HG03175 (cell line): ENCODE measurements around the gene UBE2D2.
"Not testable (repeated sequence)": the region's sequence is repeated elsewhere in the genome, so short reads cannot be mapped to it uniquely, and the experiment has no call there.

Source experiments
- ATAC-seq: cut with Tn5 transposase; IDR thresholded peaks from one replicate; pipeline ENCODE4 v1.9.1; 2021; ENCODE audit warnings: mild to moderate bottlenecking, moderate library complexity; ENCODE audit not compliant: unreplicated experiment

The UBE2D2 gene

DNA sequence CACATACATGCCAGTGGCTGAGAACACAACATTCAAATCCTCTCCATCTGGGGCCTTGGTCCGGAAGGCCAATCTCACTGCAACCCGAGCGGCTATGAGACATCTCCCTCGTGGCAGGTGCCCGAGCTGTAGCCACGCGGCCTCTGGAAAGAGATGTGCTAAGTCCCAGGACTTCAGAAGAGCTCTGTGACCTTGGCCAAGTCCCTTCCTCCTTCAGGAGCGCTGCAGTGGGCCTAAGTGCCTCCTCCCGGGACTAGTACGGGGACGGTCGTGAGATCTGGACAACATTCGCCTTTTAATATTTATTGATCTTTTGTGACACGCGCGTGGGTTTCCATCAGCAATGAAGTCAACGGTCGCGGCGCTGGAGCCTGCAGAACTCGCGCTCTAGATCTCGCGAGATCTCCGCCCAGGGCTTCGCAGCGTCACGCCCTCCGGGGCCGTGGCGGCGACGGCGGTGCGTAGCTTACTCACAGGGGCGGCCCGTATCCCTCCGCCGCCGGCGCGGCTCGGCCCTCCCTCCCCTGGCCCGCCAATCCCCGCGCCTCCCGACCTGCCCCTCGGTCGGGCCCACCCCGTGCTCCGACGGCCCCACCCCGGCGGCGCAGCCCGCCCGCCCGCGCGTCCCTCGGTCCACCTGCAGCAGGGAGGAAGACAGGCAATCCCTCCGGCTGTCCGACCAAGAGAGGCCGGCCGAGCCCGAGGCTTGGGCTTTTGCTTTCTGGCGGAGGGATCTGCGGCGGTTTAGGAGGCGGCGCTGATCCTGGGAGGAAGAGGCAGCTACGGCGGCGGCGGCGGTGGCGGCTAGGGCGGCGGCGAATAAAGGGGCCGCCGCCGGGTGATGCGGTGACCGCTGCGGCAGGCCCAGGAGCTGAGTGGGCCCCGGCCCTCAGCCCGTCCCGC, at the start of gene UBE2D2:
Gene UBE2D2 (plus strand): TSS at position 588 of the 903 bp plus-strand sequence. CDS start 453 bp downstream, outside the sequence.
- ATAC-seq = peak; percentile 82

DNA sequence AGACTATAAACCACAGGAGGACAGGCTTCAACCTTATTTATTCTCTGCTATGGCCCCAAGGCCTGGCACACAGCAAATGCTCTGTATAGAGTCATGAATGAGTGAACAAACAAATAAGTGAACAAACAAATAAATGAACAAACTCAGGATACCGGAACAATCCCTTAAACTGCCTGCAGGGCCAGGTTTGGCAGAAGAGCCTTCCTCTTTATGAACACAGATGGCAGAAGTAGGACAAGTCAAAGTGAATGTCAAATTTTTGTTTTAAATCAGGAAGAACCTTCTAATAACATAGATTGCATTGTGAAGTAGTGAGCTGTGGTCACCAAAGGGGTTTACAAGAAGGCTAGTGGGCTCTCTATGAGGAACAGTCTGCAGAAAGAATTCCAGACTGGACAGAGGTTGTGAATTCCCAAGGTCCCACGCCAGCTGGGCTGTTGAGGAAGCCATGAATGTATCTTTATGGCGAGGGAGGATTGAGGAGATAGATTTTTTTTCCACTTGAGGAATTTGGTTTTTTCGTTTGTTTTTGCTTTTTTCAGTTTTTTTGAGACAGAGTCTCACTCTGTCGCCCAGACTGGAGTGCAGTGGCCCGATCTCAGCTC, 48.3 kb upstream of the UBE2D2 start:
- no peak for ATAC-seq

DNA sequence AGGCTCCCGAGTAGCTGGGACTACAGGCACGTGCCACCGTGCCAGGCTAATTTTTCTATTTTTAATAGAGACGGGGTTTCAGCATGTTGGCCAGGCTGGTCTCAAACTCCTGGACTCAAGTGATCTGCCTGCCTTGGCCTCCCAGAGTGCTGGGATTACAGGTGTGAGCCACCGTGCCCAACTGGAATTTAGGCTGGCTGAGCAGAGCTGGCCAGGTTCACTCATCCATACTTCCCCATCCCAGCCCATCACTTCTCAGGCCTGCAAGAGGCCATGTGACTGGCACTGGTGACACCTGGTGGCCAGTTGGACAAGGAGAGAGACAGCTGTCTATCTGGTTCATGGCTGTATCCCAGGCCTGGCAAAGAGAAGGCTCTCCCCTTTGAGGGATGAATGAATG, 47.7 kb upstream of the UBE2D2 start:
- peak; percentile 50 for ATAC-seq

DNA sequence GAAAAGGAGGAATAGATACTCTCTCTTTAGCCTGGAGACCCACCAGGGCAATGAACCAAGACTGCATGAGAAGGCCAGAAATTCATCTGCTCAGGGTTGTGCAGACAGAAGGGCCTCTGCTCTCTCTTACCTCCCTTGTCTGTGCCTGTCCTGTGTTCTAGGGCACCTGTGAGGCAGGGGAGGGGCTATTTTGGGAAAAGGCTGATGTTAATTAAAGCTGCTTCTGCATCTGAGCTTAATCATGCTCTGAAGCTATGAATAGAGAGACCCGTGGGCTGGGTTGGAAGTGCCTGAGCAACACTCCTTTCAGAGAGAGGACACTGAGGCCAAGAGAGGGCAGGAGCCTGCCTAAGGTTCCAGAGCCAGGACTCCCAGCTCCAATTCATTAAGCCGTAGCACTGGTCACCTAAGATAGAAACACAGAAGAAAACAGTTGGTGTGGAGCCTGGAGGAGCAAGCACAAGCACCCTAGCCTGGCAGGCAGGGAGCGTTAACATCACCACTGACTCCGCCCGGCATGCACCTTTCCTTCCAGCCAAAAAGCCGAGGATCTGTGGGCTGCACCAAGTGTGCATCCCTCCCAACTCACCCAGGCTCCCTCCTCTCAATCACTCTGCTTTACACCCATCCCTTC, 47.2 kb upstream of the UBE2D2 start:
- ATAC-seq = no peak

DNA sequence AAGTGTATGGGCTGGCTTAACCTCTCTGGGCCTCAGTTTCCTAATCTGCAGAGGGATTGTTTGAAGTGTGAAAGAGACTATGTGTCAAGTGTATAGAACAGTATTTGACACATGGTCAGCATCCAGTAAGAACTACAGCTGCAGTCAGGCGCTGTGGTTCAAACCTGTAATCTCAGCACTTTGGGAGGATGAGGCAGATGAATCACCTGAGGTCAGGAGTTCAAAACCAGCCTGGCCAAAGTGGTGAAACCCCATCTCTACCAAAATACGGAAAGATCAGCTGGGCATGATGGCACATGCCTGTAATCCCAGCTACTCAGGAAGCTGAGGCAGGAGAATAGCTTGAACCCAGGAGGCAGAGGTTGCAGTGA, 46.7 kb upstream of the UBE2D2 start:
- no peak for ATAC-seq

DNA sequence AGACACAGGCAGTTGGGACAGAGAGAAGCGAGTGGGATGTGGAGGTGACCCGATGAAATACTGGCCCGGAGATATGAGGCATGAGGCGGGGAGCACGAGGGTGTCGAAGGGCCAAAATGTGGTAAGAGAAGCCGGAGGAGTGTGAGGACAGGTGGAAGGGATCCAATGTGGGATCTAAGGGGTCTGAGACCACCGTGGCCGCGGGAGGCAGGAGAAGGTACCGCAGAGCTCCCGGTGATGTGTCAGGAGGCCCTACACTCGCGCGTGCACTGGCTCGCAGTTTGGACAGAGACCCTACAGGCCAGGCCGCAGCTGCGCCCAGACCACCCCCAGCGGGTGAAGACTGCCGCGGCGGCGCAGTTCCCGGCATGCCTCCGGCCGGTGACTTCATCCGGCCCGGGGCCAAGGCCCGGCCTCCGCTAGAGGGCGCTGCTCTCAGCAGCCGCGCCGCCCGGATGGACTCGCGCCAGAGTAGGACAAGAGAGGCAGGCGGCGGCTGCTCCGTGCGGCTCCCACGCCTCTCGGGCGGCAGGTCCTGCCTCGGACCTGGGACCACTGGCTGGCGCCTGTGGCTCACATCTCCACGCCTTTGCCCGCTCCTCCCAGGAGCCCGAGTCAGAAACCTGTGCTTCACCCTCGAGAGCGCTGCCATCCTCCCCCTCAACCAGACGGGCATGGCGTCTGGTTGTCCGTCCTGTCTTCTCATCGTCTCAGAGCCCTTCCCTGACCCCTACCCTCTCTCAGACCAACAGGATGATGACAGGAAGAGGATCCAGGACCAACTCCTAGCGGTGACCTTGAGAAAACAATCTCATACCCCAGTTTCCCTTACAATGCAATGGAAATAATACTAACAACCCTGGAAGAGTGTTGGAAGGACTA, 43.2 kb upstream of the UBE2D2 start:
- ATAC-seq = peak; percentile 87

DNA sequence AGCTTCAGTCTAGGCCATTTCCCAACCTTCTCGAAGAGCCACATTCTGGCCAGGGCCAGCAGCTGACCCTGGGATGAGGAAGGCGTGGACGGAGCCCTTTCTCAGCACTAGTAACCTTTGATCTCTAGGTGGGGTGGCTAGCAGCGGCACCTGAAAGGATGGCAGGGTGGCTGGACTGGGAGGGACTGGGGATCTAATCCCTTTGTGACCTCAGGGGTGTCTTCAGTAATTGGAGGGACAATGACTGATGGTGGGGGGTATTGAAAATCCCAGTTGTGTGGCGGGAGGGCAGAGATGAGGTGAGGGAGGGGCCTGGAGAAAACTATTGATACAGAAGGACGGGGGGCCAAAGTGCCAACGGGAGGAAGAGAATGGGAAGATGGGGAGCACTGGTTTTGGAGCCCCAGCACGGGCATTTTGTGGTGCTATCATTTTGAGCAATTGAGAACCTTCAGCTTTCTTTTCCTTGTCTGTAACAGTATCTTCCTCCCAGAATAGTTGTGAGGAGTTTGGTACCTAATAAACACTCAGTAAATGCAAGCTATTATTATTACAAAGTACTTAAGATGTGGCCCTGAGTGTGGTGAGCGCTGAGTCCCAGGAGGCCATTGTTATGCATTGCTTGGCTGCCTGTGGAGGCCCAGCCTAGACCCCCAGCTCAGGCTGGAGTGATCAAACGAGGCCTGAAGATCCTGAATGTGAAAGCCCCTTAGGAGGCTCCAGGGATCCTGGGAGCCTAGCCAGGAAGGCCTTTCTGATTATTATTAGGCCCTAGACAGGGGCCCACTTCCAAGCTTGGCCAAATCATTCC, 37.3 kb upstream of the UBE2D2 start:
- ATAC-seq = no peak

DNA sequence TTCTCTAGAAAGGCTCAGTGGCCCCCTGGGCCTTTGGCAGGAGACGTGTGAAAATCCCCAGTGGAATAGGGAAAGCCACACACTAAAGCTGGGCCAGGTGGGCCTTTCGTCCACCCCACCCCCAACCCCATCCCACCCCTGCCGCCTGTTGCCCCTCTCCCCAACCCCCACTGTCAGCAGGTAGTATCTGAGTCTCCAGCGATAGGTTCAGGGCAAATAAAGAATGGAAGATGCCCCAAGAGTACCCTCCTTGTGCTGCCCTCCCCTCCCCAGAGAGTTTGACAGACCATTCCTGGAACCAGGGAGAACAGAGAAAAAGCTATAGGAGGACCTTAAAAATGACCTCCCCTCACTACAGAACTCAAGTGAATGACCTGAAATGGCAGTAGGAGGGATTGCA, 36.7 kb upstream of the UBE2D2 start:
- ATAC-seq = no peak

DNA sequence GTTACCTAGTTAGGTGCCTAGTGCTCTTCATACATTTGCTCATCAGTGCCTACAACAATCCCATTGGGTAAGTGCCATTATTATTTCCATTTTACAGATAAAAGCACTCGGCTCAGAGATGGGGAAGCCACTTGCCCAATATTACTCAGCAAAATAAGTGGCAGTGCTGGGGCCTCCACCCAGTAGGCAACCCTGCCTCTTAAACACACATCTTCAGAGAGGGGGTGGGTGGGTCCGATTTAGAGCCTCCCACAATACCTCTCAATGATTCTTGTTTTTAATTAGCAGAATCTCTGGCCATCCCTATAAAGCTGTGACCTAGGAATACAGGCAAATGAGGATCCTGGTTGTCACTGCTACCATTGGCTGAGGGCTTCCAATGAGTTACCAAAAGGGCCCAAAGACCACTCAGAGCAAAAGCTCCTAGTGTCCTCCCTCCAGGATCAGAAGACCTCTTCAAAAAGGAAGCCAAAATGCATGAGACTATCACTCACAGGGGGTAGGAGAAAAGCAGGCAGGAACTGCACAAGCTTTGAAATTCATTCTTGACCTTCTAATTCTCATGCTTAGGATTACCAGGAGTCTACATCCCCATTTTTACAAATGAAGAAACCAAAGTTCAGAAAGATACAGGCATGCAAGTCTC, 36.1 kb upstream of the UBE2D2 start:
- ATAC-seq = peak; percentile 43

DNA sequence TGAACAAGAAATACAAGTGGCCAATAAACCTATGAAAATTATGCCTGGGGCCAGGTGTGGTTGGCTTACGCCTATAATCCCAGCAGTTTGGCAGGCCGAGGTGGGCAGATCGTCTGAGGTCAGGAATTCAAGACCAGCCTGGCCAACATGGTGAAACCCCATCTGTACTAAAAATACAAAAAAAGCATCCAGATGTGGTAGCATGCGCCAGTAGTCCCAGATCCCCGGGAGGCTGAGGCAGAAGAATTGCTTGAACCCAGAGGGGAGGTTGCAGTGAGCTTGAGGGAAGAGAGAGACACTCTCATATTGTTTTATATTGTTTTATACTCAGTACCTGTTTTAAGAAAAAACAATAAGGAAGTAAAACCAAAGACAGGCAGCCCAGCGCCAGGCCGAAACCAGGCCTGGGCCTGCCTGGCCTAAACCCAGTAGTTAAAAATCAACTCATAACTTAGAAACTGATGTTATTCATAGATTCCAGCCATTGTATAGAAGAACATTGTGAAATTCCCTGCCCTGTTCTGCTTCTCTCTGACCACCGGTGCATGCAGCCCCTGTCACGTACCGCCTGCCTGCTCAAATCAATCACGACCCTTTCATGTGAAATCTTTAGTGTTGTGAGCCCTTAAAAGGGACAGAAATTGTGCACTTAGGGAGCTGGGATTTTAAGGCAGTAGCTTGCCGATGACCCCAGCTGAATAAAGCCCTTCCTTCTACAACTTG, 35.4 kb upstream of the UBE2D2 start:
- ATAC-seq = peak; percentile 40

DNA sequence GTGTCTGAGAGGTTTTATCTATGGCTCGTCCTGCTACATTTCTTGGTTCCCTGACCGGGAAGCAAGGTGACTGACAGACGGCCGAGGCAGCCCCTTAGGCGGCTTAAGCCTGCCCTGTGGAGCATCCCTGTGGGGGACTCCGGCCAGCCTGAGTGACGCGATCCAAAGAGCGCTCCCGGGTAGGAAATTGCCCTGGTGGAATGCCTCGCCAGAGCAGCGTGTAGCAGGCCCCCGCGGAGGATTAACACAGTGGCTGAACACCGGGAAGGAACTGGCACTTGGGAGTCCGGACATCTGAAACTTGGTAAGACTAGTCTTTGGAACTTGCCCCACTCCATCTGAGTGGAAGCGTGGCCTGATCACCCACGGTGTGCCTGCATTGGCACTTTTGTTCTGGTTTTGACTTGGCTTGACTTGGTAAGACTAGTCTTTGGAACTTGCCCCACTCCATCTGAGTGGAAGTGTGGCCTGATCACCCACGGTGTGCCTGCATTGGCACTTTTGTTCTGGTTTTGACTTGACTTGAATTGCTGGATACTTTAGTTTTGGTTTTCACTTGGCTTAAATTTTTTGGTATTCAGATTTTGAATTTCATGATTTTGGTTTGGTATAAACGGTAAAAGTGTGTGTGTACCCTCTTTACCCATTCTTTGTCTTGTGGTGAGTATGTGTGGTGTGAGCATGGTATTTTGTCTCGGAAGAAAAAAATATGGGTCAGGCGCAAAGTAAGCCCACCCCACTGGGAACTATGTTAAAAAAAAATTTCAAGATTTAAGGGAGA, 34.6 kb upstream of the UBE2D2 start:
- not testable (repeated sequence) for ATAC-seq

DNA sequence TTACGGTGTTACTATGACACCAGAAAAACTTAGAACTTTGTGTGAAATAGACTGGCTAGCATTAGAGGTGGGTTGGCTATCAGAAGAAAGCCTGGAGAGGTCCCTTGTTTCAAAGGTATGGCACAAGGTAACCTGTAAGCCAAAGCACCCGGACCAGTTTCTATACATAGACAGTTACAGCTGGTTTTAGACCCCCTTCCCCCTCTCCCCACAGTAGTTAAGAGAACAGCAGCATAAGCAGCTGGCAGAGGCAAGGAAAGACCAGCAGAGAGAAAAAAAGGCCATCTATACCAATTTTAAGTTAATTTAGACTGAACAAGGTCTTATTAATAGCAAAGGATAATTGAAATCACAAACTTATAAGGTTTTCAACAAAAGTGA, 34.1 kb upstream of the UBE2D2 start:
- ATAC-seq = not testable (repeated sequence)

DNA sequence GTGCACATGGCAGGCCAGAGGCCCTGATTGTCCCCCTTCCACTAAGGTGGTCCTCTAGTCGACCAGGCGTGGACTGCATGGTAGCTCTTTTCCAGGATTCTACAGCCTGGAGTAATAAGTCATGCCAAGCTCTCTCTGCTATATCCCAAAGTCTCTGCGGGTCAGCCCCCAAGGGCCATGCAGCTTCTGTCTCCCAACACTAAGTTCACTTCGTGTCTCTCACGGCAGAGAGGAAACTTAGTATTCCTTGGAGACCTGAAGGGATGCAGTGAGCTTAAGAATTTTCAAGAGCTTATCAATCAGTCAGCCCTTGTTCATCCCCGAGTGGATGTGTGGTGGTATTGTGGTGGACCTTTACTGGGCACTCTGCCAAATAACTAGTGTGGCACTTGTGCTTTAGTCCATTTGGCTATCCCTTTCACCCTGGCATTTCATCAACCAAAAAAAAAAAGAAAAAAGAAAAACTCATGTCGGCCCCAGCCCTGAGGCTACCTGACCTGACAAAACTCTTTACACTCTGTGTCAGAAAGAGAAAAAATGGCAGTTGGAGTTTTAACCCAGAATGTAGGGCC, 33.2 kb upstream of the UBE2D2 start:
- ATAC-seq = not testable (repeated sequence)

DNA sequence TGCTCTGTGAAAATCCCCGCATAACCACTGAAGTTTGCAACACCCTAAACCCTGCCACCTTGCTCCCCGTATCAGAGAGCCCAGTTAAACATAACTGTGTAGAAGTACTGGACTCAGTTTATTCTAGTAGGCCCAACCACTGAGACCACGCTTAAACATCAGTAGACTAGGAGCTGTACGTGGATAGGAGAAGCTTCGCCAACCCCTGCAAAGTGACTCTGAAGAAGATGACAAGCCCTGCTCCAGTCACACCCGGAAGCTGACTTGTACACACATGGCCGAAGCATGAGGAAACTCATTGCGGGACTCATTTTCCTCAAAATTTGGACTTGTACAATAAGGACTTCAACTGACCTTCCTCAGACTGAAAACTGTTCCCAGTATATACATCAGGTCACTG, 32.4 kb upstream of the UBE2D2 start:
- ATAC-seq = not testable (repeated sequence)

DNA sequence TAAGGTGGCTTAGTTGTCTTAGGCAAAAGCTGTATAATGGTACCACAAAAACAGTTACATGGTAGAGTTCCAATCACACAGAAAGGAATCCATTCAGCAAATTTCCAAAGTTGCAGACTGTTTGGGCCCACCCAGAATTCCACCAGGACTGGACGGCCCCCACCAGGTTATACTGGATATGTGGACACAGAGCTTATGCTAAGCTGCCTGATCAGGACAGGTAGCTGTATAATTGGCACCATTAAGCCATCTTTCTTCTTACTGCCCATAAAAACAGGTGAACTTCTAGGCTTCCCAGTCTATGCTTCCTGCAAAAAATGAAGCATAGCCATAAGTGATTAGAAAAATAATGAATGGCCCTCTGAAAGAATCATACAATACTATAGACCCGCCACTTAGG, 31.1 kb upstream of the UBE2D2 start:
- not testable (repeated sequence) for ATAC-seq

DNA sequence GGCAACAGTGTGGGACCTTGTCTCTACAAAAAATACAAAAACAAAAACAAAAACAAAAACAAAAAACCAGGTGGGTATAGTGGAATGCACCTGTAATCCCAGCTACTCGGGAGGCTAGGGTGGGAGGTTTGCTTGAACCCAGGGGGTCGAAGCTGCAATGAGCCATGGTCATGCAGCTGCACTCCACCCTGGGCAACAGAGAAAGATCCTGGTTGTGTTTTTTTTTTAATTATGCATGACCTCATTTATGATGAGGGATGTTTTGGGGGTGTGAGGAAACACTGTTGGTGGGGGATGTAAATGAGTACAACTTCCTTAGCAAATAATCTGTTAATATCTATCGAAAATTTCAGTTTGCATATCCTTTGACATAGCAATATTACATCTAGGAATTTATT, 29.4 kb upstream of the UBE2D2 start:
- ATAC-seq = no peak

DNA sequence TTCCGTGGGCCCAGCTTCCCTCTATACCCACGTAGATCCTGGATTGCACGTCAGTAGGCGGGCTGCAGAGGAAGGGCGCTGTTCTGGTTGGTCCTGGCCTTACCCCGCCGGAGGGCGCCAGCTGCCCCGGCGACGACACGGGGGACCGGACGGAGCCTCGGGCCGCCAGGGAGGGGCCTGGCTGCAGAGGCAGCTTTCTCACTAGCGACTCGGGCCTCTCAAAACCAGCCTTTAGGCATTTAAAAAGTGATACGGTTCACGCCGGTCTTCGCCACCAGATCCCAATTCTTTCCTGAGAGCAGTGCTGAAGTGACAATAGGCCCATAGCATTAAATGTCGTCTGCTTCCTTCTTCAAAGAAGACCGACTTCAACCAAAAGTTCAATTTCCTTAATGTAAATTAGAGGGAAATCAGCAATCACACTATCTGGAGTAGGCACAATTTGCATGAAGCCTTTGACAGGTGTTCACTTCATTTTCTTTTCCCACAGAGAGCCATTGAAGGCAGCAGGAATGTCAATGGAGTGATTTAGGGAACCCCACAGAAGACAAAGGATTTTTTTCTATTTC, 17.6 kb upstream of the UBE2D2 start:
- peak; percentile 86 for ATAC-seq
